Smooth muscle cell of the brain vasculature (primary cell): ENCODE measurements around the gene SVEP1.

Source experiments
- DNase-seq: peaks from one replicate; pipeline ENCODE4 v3.0.0-alpha.2; 2012; ENCODE audit warnings: low read depth, low spot score

The SVEP1 gene

DNA sequence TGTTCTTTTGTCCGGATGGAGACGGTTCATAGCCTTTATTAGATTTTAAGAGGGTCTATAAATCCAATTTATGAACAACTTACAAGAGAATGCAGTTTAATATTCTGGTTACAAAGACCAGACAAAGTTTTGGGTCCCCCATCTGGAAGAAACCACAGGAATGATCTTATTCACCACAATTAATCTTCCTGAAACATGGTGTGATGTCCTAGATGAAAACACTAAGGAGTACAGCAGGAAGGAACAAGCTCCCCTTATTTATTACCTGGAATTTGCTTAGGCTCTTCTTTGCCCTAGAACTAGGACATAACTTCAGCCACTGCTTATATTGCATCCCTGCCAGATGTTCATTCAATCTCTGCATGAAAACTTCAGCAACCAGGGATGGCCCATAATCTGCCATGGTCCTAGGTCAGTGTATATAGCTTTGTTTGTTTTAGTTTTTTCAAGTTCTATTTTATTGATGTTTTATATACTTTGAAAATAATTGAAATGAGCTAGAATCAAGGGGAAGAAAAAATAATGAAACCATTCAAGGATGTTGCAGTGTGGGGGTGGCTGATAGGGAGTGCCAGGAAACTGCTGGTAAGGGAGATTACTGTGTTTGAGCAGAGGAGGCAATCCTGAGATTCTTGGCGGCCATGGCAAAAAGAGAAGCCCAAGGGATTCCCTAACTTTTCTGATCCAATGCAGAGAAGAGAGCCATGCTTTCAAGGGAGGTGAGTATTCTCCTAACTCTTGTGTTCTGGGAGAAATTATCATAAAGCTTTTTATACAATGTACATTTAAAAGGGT, 258.7 kb downstream of the SVEP1 start:
- no peak for DNase-seq

DNA sequence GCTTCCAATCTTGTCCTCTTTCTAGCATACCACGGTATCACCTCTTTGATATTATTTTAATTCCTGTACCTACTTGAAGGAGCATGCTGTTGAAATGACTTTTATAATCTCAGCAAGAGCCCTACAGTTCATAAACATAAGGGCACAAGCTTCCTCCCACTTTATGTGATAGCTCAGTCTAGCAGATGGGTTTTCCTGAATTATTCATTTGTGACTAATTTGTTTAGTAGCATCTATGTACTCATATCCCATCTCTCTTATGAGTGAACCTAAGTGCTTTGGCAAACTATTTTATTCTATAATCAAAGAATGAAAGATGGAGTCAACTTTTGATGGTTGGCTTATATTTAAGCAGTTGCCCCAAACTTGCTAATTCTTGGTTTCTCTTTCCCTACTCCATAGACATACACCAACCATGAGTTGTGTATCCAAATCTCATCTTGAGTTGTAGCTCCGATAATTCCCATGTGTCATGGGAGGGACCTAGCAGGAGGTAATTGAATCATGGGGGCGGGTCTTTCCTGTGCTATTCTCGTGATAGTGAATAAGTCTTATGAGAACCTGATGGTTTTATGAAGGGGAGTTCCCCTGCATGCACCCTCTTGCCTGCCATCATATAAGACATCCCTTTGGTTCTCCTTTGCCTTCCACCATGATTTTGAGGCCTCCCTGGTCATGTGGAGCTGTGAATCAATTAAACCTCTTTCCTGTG, 259.6 kb downstream of the SVEP1 start:
- no peak for DNase-seq

DNA sequence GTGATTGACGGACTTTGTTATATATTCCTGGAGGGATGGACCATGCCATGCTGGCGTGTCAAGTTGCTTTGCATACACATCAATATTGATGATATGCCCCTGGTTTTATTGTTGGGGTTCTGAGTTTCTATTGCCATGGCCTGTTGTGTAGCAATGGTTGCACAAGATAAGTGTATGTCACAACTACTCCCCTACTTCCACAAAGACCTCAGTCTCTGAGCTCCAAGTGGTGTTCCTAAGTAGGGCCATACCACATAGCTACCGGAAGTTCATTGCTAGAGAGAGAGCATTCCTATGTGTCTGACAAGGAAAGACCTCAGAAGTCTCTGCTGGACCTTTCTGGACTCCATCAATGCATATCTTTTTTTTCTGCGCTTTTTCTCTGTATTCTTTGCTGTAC, 261.6 kb downstream of the SVEP1 start:
- DNase-seq = no peak

DNA sequence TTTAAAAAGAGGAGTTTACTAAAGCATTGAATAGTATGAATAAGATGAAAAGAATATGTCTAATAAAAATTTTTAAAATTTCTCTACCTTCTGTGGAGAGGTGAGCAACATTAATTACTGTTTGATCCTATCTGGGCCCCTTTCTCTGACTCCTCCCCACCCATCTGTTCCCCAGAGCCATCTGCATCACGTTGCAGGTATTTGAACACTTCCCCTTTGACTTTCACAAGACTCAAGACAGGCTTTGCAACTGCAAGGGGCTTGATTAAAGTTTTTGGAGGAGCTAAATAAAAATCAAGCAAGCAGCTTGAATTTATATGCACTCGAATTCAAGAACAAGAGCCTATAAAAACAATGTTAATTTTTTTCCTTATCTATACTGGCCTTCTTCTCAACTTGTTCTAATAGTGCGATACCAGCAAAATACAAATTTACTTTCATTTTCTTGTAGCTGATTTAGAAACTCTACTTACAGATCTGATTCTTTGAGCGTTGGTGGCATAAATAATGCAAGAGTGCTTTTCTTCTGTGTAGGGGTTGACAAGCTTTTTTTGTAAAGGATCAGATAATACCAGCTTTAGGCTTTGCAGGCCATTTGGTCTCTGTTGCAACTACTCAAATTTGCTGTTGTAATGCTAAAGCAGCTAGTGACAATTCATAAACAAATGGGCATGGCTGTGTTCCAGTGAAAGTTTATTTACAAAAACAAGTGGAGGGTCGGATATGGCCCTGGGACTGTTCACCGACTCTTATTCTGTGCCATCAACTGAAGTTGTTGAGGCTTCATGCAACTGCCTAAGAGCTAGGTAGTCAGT, 263.1 kb downstream of the SVEP1 start:
- no peak for DNase-seq
